HepG2 (cell line): ENCODE results near the gene NDUFAF3.

ENCODE experiments used
- ARNT ChIP-seq: fragments of 450-650 bp; IDR thresholded peaks from 2 replicates; pipeline ENCODE4 v1.6.1; 2017
- CHD2 ChIP-seq: IDR thresholded peaks from 2 replicates; pipeline ENCODE4 v1.6.1; 2011; ENCODE audit warnings: low read depth, low read length, improper control_type of control experiment
- CTCF ChIP-seq: sonication (generic); formaldehyde crosslinking; IDR thresholded peaks from 2 replicates; pipeline ENCODE4 v1.5.0; 2020; ENCODE audit warnings: mild to moderate bottlenecking, missing genetic modification reagents, moderate library complexity
- EP300 ChIP-seq, 3 experiments: sonication (generic) in 1 of 3; formaldehyde crosslinking in 1 of 3; IDR thresholded peaks; 2 replicates each; pipeline versions ENCODE4 v1.5.1 to v1.6.1; 2011 to 2020; ENCODE audit warnings: low read depth in 2 of 3, low read length in 2 of 3, borderline replicate concordance in 1 of 3, improper control_type of control experiment in 1 of 3, mild to moderate bottlenecking in 1 of 3, missing genetic modification reagents in 1 of 3, moderate library complexity in 1 of 3
- FOXK2 ChIP-seq: fragments of 450-650 bp; IDR thresholded peaks from 2 replicates; pipeline ENCODE4 v1.6.1; 2016
- FUBP1 ChIP-seq: sonication (generic); formaldehyde crosslinking; IDR thresholded peaks from 2 replicates; pipeline ENCODE4 v1.5.1; 2020; ENCODE audit warnings: missing genetic modification reagents, mild to moderate bottlenecking, borderline replicate concordance
- IRF1 ChIP-seq: sonication (generic); formaldehyde crosslinking; IDR thresholded peaks from 2 replicates; pipeline ENCODE4 v1.4.0; 2020; ENCODE audit warnings: low read depth, mild to moderate bottlenecking, missing genetic modification reagents
- MEIS1 ChIP-seq: sonication (generic); formaldehyde crosslinking; IDR thresholded peaks from 2 replicates; pipeline ENCODE4 v1.9.0; 2021; ENCODE audit warnings: mild to moderate bottlenecking, missing genetic modification reagents, moderate library complexity, borderline replicate concordance
- TAF1 ChIP-seq: sonication (generic); formaldehyde crosslinking; IDR thresholded peaks from 2 replicates; pipeline ENCODE4 v1.4.0; 2020; ENCODE audit warnings: missing genetic modification reagents
- ZNF121 ChIP-seq: sonication (generic); formaldehyde crosslinking; IDR thresholded peaks from 2 replicates; pipeline ENCODE4 v1.5.0; 2020; ENCODE audit warnings: mild to moderate bottlenecking, missing genetic modification reagents
- ZNF510 ChIP-seq: sonication (generic); formaldehyde crosslinking; IDR thresholded peaks from 2 replicates; pipeline ENCODE4 v1.4.0; 2020; ENCODE audit warnings: low read depth, mild to moderate bottlenecking, missing genetic modification reagents
- ZNF850 ChIP-seq: sonication (generic); formaldehyde crosslinking; conservative IDR thresholded peaks from 2 replicates; pipeline ENCODE4 v1.9.0; 2021; ENCODE audit warnings: mild to moderate bottlenecking, missing genetic modification reagents

GRCh38 chr3:49025005-49025792, 3.3 kb downstream of the NDUFAF3 start:
- TF ChIP-seq EP300 (IDR thresholded peaks at IDR 0.05; ENCODE audit: low read depth in 2 of 2, low read length in 2 of 2) (no peak), EP300 (CRISPR knock-in tag; IDR thresholded peaks at IDR 0.05; ENCODE audit: borderline replicate concordance) (no peak), MEIS1 (CRISPR knock-in tag) (no peak), TAF1 (no peak), CHD2 (no peak), FOXK2 (no peak), ZNF121 (no peak), CTCF (no peak), ARNT (no peak), ZNF510 (CRISPR knock-in tag) (no peak), ZNF850 (CRISPR knock-in tag) (no peak), FUBP1 (CRISPR knock-in tag) (no peak), IRF1 (CRISPR knock-in tag) (no peak)
